Neural progenitor cell (in vitro differentiated cells): ENCODE data around the gene LRRC59. TPM values are rescaled to one million over a fixed set of nuclear protein-coding genes. Genes with fewer than 3 reads are reported as not detected.

Source experiments
- DNase-seq: peaks from one replicate; pipeline ENCODE4 v3.0.0-alpha.2; 2016; ENCODE audit warnings: low spot score
- H2AFZ ChIP-seq: fragments of 200-600 bp; sonication (generic); replicated peaks from 2 replicates; pipeline ENCODE4 v1.6.1; 2016; ENCODE audit warnings: antibody characterized with exemption
- H3F3A ChIP-seq: fragments of 200-600 bp; sonication (generic); 2 replicates; pipeline ENCODE4 v1.6.1; 2016; ENCODE audit warnings: antibody characterized with exemption, low read depth
- H3K27ac ChIP-seq: fragments of 200-600 bp; sonication (generic); 2 replicates; pipeline ENCODE4 v1.5.1; 2016; ENCODE audit warnings: mild to moderate bottlenecking
- H3K27me3 ChIP-seq: fragments of 200-600 bp; sonication (generic); 2 replicates; pipeline ENCODE4 v1.6.1; 2016; ENCODE audit warnings: mild to moderate bottlenecking, moderate library complexity
- H3K36me3 ChIP-seq: fragments of 200-600 bp; sonication (generic); 2 replicates; pipeline ENCODE4 v1.5.1; 2016
- H3K4me1 ChIP-seq: fragments of 200-600 bp; sonication (generic); 2 replicates; pipeline ENCODE4 v1.6.1; 2016; ENCODE audit warnings: mixed run types
- H3K4me2 ChIP-seq: fragments of 200-600 bp; sonication (generic); 2 replicates; pipeline ENCODE4 v1.6.1; 2016
- H3K4me3 ChIP-seq: fragments of 200-600 bp; sonication (generic); 2 replicates; pipeline ENCODE4 v1.5.1; 2016
- H3K79me2 ChIP-seq: fragments of 200-600 bp; sonication (generic); 2 replicates; pipeline ENCODE4 v1.6.1; 2016; ENCODE audit warnings: low read depth
- H3K9ac ChIP-seq: fragments of 200-600 bp; sonication (generic); 2 replicates; pipeline ENCODE4 v1.6.1; 2016
- H3K9me3 ChIP-seq: fragments of 200-600 bp; sonication (generic); 2 replicates; pipeline ENCODE4 v1.5.1; 2016; ENCODE audit warnings: low read depth
- H4K20me1 ChIP-seq: fragments of 200-600 bp; sonication (generic); 2 replicates; pipeline ENCODE4 v1.6.1; 2016; ENCODE audit warnings: low read depth
- H3K27ac Mint-ChIP-seq: 3 replicates; pipeline ENCODE4 v1.8.0; 2021; ENCODE audit warnings: mixed read lengths
- H3K27me3 Mint-ChIP-seq: 2 replicates; pipeline ENCODE4 v1.8.0; 2022; ENCODE audit warnings: low read depth, mild to moderate bottlenecking, inconsistent platforms, moderate library complexity, mixed read lengths; ENCODE audit not compliant: insufficient read depth
- H3K36me3 Mint-ChIP-seq: 3 replicates; pipeline ENCODE4 v1.8.0; 2021; ENCODE audit warnings: mixed read lengths
- H3K4me1 Mint-ChIP-seq: 3 replicates; pipeline ENCODE4 v1.8.0; 2021; ENCODE audit warnings: mixed read lengths
- H3K4me3 Mint-ChIP-seq: 3 replicates; pipeline ENCODE4 v1.8.0; 2021; ENCODE audit warnings: mild to moderate bottlenecking, moderate library complexity, mixed read lengths
- H3K9me3 Mint-ChIP-seq: 3 replicates; pipeline ENCODE4 v1.8.0; 2020; ENCODE audit warnings: mixed read lengths
- EZH2 ChIP-seq: fragments of 200-600 bp; sonication (generic); IDR thresholded peaks from 2 replicates; pipeline ENCODE4 v1.6.1; 2017; ENCODE audit warnings: antibody characterized with exemption, mild to moderate bottlenecking, moderate library complexity
- EZH2phosphoT487 ChIP-seq: fragments of 200-600 bp; sonication (generic); IDR thresholded peaks from 2 replicates; pipeline ENCODE4 v1.6.1; 2017; ENCODE audit warnings: antibody characterized with exemption
- total RNA-seq: library from RNA; depleted of rRNA; stranded (reverse); fragments of >200 nt; gene quantifications from 2 replicates; pipeline ENCODE4 v1.2.3, GENCODE V29; 2015; ENCODE audit warnings: low replicate concordance
- TF ChIP-seq, protein P1 (sequence below): fragments of 200-600 bp; sonication (generic); IDR thresholded peaks from 2 replicates; pipeline ENCODE4 v1.5.1; 2017; ENCODE audit warnings: antibody characterized with exemption, mild to moderate bottlenecking

LRRC59 gene
- total RNA-seq, 1 donor from 2014 or later, result 57.0 TPM

- Histone ChIP-seq H3K27me3 (no peaks in the 10 kb centered on the region), H3K9me3 (no peaks in the 10 kb centered on the region), H3K4me3 (peak overlapping the region; percentile 82), H3K27ac (no peak overlapping the region), H2AFZ (peak overlapping the region; percentile 44), H3K4me2 (peak overlapping the region; percentile 95), H3K9ac (peak overlapping the region; percentile 70), H3F3A (no peaks in the 10 kb centered on the region), H3K79me2 (peaks cover 26% of the 10 kb centered on the region), H3K4me1 (peaks cover 9% of the 10 kb centered on the region), H3K36me3 (no peaks in the 10 kb centered on the region), H4K20me1 (peaks cover 19% of the 10 kb centered on the region)
- Mint-ChIP-seq H3K4me3 (peak overlapping the region; percentile 93), H3K27ac (no peak overlapping the region), H3K36me3 (peaks cover 20% of the 10 kb centered on the region), H3K4me1 (peaks cover 17% of the 10 kb centered on the region), H3K27me3 (peaks cover 6% of the 10 kb centered on the region), H3K9me3 (peaks cover 4% of the 10 kb centered on the region)
- DNase-seq, result no peak
- TF ChIP-seq, protein P1, sequence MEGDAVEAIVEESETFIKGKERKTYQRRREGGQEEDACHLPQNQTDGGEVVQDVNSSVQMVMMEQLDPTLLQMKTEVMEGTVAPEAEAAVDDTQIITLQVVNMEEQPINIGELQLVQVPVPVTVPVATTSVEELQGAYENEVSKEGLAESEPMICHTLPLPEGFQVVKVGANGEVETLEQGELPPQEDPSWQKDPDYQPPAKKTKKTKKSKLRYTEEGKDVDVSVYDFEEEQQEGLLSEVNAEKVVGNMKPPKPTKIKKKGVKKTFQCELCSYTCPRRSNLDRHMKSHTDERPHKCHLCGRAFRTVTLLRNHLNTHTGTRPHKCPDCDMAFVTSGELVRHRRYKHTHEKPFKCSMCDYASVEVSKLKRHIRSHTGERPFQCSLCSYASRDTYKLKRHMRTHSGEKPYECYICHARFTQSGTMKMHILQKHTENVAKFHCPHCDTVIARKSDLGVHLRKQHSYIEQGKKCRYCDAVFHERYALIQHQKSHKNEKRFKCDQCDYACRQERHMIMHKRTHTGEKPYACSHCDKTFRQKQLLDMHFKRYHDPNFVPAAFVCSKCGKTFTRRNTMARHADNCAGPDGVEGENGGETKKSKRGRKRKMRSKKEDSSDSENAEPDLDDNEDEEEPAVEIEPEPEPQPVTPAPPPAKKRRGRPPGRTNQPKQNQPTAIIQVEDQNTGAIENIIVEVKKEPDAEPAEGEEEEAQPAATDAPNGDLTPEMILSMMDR, result no peak
- TF ChIP-seq EZH2 (no peak), EZH2phosphoT487 (no peak)
Measured at GRCh38 chr17:50396261-50397110, 837 bp downstream of the LRRC59 start.

DNA sequence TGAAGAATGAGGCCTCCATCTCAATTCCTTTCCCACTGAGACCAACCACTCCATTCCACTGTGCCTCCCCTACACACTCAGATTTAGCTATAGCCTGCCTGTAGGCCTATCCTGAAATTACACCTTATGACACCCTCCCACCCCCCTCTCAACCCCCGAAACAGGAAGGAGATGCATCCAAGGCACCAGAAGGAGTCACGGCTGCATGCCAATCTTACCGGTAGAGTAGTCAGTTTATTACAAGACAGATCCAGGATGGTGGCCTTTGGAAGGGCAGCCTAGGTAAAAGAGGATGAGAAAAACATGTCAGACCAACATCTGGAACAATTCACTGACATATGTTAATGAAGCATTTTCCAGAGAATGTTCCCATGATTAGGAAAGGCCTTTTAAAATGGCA is 2.6 kb downstream of the LRRC59 start:
- no peaks in the 10 kb centered on the region for H3F3A ChIP-seq
- no peaks in the 10 kb centered on the region for H3K27me3 ChIP-seq
- no peaks in the 10 kb centered on the region for H3K9me3 ChIP-seq
- peaks cover 19% of the 10 kb centered on the region for H4K20me1 ChIP-seq
- no peak overlapping the region for H3K4me2 ChIP-seq
- H3K27ac ChIP-seq, result no peak overlapping the region
- no peak overlapping the region for H3K4me3 ChIP-seq
- no peak for DNase-seq
- no peak overlapping the region for H3K27ac Mint-ChIP-seq
- H3K4me3 Mint-ChIP-seq, result peak overlapping the region; percentile 93
- peaks cover 26% of the 10 kb centered on the region for H3K79me2 ChIP-seq
- H3K36me3 Mint-ChIP-seq, result peaks cover 20% of the 10 kb centered on the region
- no peaks in the 10 kb centered on the region for H3K36me3 ChIP-seq
- no peak overlapping the region for H3K9ac ChIP-seq
- H2AFZ ChIP-seq, result no peak overlapping the region
- peaks cover 9% of the 10 kb centered on the region for H3K4me1 ChIP-seq
- H3K27me3 Mint-ChIP-seq, result peaks cover 6% of the 10 kb centered on the region
- H3K4me1 Mint-ChIP-seq, result peaks cover 17% of the 10 kb centered on the region
- TF ChIP-seq EZH2 (no peak), EZH2phosphoT487 (no peak)
- TF ChIP-seq, protein P1, result no peak
- H3K9me3 Mint-ChIP-seq, result peaks cover 4% of the 10 kb centered on the region

- peaks cover 6% of the 10 kb centered on the region for H3K27me3 Mint-ChIP-seq
- no peak overlapping the region for H3K27ac Mint-ChIP-seq
- peaks cover 26% of the 10 kb centered on the region for H3K79me2 ChIP-seq
- no peaks in the 10 kb centered on the region for H3K9me3 ChIP-seq
- no peaks in the 10 kb centered on the region for H3K27me3 ChIP-seq
- H3K4me2 ChIP-seq, result no peak overlapping the region
- no peak for TF ChIP-seq EZH2
- TF ChIP-seq, protein P1, result no peak
- no peak for TF ChIP-seq EZH2phosphoT487
- H3K4me1 ChIP-seq, result peaks cover 9% of the 10 kb centered on the region
- no peak overlapping the region for H3K27ac ChIP-seq
- no peak overlapping the region for H3K9ac ChIP-seq
- H3K9me3 Mint-ChIP-seq, result no peaks in the 10 kb centered on the region
- H3K36me3 Mint-ChIP-seq, result peaks cover 22% of the 10 kb centered on the region
- H2AFZ ChIP-seq, result no peak overlapping the region
- H3K4me3 Mint-ChIP-seq, result no peak overlapping the region
- H4K20me1 ChIP-seq, result peaks cover 19% of the 10 kb centered on the region
- no peaks in the 10 kb centered on the region for H3K36me3 ChIP-seq
- DNase-seq, result no peak
- no peak overlapping the region for H3K4me3 ChIP-seq
- peaks cover 17% of the 10 kb centered on the region for H3K4me1 Mint-ChIP-seq
- no peaks in the 10 kb centered on the region for H3F3A ChIP-seq
Measured at GRCh38 chr17:50393700-50394099, 3.6 kb downstream of the LRRC59 start.
